ENCODE measurements around the gene KLK11. TPM values are rescaled to one million over a fixed set of nuclear protein-coding genes. Genes with fewer than 3 reads are reported as not detected.

KLK11 gene
- total RNA-seq, 1 donor from 2014 or later = not detected

DNA sequence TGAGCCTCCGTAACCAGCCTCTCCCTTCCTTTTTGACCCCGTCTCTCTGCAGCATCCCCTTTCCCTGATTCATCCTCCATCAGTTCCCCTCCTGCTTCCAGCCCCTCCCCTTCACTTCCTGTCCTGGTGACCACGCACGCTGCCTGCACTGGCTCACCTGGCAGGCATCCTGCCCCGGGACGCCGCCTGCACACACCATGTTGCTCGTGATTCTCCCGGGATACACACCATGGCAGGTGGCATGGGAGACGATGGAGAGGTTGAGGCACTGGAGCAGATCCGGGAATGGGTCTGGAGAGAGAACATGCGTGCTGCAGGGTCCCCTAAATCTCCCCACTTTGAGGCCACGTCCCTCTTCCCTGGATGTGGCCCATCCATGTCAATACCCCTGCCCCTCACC is 4.2 kb upstream of the KLK11 start:
- H3K9ac ChIP-seq = no peak overlapping the region
- H3F3A ChIP-seq (ENCODE audit: low read depth) = no peaks in the 10 kb centered on the region
- Mint-ChIP-seq H3K4me3 (no peak overlapping the region), H3K27me3 (ENCODE audit: insufficient read depth, low read depth) (peaks cover 10% of the 10 kb centered on the region), H3K9me3 (peaks cover 3% of the 10 kb centered on the region), H3K4me1 (peaks cover 3% of the 10 kb centered on the region), H3K36me3 (no peaks in the 10 kb centered on the region), H3K27ac (no peak overlapping the region)
- DNase-seq (ENCODE audit: low spot score) = no peak
- H3K27me3 ChIP-seq = no peaks in the 10 kb centered on the region
- H3K27ac ChIP-seq = no peak overlapping the region
- H3K9me3 ChIP-seq (ENCODE audit: low read depth) = no peaks in the 10 kb centered on the region
- H4K20me1 ChIP-seq (ENCODE audit: low read depth) = no peaks in the 10 kb centered on the region
- no peak overlapping the region for H3K4me2 ChIP-seq
- H3K4me1 ChIP-seq = peaks cover 14% of the 10 kb centered on the region
- no peaks in the 10 kb centered on the region for H3K79me2 ChIP-seq (ENCODE audit: low read depth)
- no peak overlapping the region for H2AFZ ChIP-seq (replicated peaks)
- no peak overlapping the region for H3K4me3 ChIP-seq
- H3K36me3 ChIP-seq = no peaks in the 10 kb centered on the region
- TF ChIP-seq EZH2phosphoT487 (IDR thresholded peaks at IDR 0.05) (no peak), EZH2 (IDR thresholded peaks at IDR 0.05) (no peak)
- TF ChIP-seq, protein P1, sequence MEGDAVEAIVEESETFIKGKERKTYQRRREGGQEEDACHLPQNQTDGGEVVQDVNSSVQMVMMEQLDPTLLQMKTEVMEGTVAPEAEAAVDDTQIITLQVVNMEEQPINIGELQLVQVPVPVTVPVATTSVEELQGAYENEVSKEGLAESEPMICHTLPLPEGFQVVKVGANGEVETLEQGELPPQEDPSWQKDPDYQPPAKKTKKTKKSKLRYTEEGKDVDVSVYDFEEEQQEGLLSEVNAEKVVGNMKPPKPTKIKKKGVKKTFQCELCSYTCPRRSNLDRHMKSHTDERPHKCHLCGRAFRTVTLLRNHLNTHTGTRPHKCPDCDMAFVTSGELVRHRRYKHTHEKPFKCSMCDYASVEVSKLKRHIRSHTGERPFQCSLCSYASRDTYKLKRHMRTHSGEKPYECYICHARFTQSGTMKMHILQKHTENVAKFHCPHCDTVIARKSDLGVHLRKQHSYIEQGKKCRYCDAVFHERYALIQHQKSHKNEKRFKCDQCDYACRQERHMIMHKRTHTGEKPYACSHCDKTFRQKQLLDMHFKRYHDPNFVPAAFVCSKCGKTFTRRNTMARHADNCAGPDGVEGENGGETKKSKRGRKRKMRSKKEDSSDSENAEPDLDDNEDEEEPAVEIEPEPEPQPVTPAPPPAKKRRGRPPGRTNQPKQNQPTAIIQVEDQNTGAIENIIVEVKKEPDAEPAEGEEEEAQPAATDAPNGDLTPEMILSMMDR (IDR thresholded peaks at IDR 0.05) = no peak

DNA sequence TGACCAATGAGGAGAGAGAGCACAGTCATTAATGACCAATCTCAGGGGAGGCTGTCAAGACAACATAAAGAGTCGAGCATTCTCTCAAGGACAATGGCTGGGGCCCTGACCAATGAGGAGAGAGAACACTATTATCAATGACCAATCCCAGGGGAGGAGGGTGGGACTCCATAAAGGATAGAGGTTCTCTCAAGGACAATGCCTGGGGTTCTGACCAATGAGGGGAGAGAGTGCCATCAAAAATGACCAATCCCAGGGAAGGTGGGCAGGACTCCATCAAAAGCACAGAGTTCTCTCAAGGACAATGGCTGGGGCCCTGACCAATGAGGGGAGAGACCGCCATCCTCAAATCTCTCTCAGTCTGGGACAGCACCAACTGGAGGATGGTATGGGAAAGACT is 3.3 kb upstream of the KLK11 start:
- Histone ChIP-seq H3K9me3 (ENCODE audit: low read depth) (no peaks in the 10 kb centered on the region), H3K4me1 (peaks cover 22% of the 10 kb centered on the region), H3K27me3 (no peaks in the 10 kb centered on the region), H2AFZ (replicated peaks) (no peak overlapping the region), H3K36me3 (no peaks in the 10 kb centered on the region), H3K79me2 (ENCODE audit: low read depth) (no peaks in the 10 kb centered on the region), H3K4me3 (no peak overlapping the region), H3F3A (ENCODE audit: low read depth) (no peaks in the 10 kb centered on the region), H3K4me2 (no peak overlapping the region), H4K20me1 (ENCODE audit: low read depth) (no peaks in the 10 kb centered on the region), H3K9ac (no peak overlapping the region), H3K27ac (no peak overlapping the region)
- Mint-ChIP-seq H3K4me1 (peaks cover 3% of the 10 kb centered on the region), H3K27ac (no peak overlapping the region), H3K36me3 (no peaks in the 10 kb centered on the region), H3K27me3 (ENCODE audit: insufficient read depth, low read depth) (peaks cover 14% of the 10 kb centered on the region), H3K9me3 (peaks cover 3% of the 10 kb centered on the region), H3K4me3 (no peak overlapping the region)
- DNase-seq (ENCODE audit: low spot score) = no peak
- TF ChIP-seq EZH2 (IDR thresholded peaks at IDR 0.05) = no peak
- no peak for TF ChIP-seq EZH2phosphoT487 (IDR thresholded peaks at IDR 0.05)
- TF ChIP-seq, protein P1 (IDR thresholded peaks at IDR 0.05) = no peak

DNA sequence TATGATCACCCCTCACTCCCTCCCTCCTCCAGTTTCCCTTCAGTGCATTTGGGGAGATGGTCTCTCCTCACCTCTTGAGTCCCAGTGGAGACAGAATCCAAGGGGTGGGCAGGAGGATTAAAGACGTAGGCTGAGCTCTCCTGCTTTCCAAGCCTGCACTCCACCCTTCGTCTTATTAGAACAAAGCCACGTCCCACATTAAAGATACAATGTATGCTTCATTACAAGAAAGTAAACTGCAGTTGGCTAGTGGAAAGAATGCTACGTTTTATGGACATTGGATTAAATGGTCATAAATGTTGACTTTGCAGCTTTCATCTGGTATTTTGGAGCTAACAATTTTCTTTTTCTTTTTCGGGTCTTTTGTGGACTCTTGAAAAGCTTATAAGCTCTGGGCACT is 1.5 kb upstream of the KLK11 start:
- no peaks in the 10 kb centered on the region for H3F3A ChIP-seq (ENCODE audit: low read depth)
- Mint-ChIP-seq H3K4me3 (no peak overlapping the region), H3K27me3 (ENCODE audit: insufficient read depth, low read depth) (peaks cover 16% of the 10 kb centered on the region), H3K27ac (no peak overlapping the region), H3K9me3 (peaks cover 3% of the 10 kb centered on the region), H3K36me3 (no peaks in the 10 kb centered on the region), H3K4me1 (peaks cover 3% of the 10 kb centered on the region)
- no peaks in the 10 kb centered on the region for H3K36me3 ChIP-seq
- H3K9me3 ChIP-seq (ENCODE audit: low read depth) = no peaks in the 10 kb centered on the region
- no peak overlapping the region for H3K9ac ChIP-seq
- peaks cover 22% of the 10 kb centered on the region for H3K4me1 ChIP-seq
- DNase-seq (ENCODE audit: low spot score) = no peak
- H4K20me1 ChIP-seq (ENCODE audit: low read depth) = no peaks in the 10 kb centered on the region
- H3K4me3 ChIP-seq = no peak overlapping the region
- H3K27ac ChIP-seq = no peak overlapping the region
- no peak for TF ChIP-seq EZH2 (IDR thresholded peaks at IDR 0.05)
- TF ChIP-seq EZH2phosphoT487 (IDR thresholded peaks at IDR 0.05) = no peak
- TF ChIP-seq, protein P1 (IDR thresholded peaks at IDR 0.05) = no peak
- no peaks in the 10 kb centered on the region for H3K27me3 ChIP-seq
- no peaks in the 10 kb centered on the region for H3K79me2 ChIP-seq (ENCODE audit: low read depth)
- H2AFZ ChIP-seq (replicated peaks) = no peak overlapping the region
- H3K4me2 ChIP-seq = no peak overlapping the region
